Psoas muscle (tissue), 8 donors: ENCODE measurements around the gene GAS6. TPM values are rescaled to one million over a fixed set of nuclear protein-coding genes. Genes with fewer than 3 reads are reported as not detected.
A peak's percentile ranks its signal among the peaks of the same experiment; 100 is the strongest.

Experiments used
- ATAC-seq, 4 donors: fragments of 200-7000 bp; cut with Tn5 transposase; one replicate each; pipeline ENCODE4 v1.9.1; 2020; ENCODE audit warnings: moderate library complexity in 3 of 4, mild to moderate bottlenecking in 2 of 4
- DNase-seq, 2 donors: peaks; one replicate each; pipeline ENCODE4 v3.0.0-alpha.2; 2020
- H3K27ac ChIP-seq: fragments of 200-600 bp; one replicate; pipeline ENCODE4 v1.8.0; 2022
- H3K27me3 ChIP-seq, 3 donors: fragments of 200-600 bp in 1 of 3; one replicate each; pipeline versions ENCODE4 v1.6.1 to v1.8.0; 2013 to 2022; ENCODE audit warnings: low read length in 2 of 3, mild to moderate bottlenecking in 2 of 3, moderate library complexity in 1 of 3; ENCODE audit not compliant: insufficient read depth in 3 of 3
- H3K36me3 ChIP-seq, 2 donors: fragments of 200-600 bp in 1 of 2; one replicate each; pipeline versions ENCODE4 v1.6.1 to v1.8.0; 2013 to 2022; ENCODE audit warnings: low read depth in 1 of 2, mild to moderate bottlenecking in 1 of 2, moderate library complexity in 1 of 2; ENCODE audit not compliant: insufficient read depth in 1 of 2
- H3K4me1 ChIP-seq: fragments of 200-600 bp; one replicate; pipeline ENCODE4 v1.8.0; 2022
- H3K4me3 ChIP-seq: fragments of 200-600 bp; one replicate; pipeline ENCODE4 v1.8.0; 2022; ENCODE audit warnings: mild to moderate bottlenecking
- H3K9me3 ChIP-seq: fragments of 200-600 bp; one replicate; pipeline ENCODE4 v1.8.0; 2022
- CTCF ChIP-seq: fragments of 200-600 bp; IDR thresholded peaks from one replicate; pipeline ENCODE4 v1.8.0; 2022; ENCODE audit warnings: antibody characterized with exemption
- WGBS, 3 donors: extraction: QIAGEN DNeasy Blood & Tissue Kit; methylation state at CpG; one replicate each; pipeline versions ENCODE4 v1.1.6 to v1.1.7; 2013; 5-methylcytosine and 5-hydroxymethylcytosine counted together
- intact Hi-C, 2 donors: fragments of 100-400 bp; cut with DNase I; formaldehyde crosslinking; loops; one replicate each; pipeline versions ENCODE4 v1.11.0 to v1.14.2; 2022
- polyA plus RNA-seq, 3 donors: library from polyadenylated mRNA; stranded (reverse); fragments of 200-250 nt; gene quantifications; one replicate each; pipeline ENCODE4 v1.2.3, GENCODE V29; 2013
- total RNA-seq, 4 donors: library from RNA; stranded (reverse); fragmentation: NEBNext Ultra II Directional in 2 of 4; extraction: Animal tissue kit (Norgen Biotek cat#: 25700) in 2 of 4; gene quantifications; one replicate each; pipeline versions ENCODE4 v1.2.1 to v1.2.4, GENCODE V29; 2021 to 2023
- donor health status: healthy with polysubstance abuse.
- donor health status: DM: no; HTN: no; CAD: no; lungs with moderate emphysema.
- donor health status: Bipolar disorder and iron deficiency.
- donor health status: healthy.
- donor health status: DM: yes; HTN: yes; CAD: no.
- donor health status: DM: no; HTN: no; CAD: no.
- donor health status: DM: no; HTN: no; CAD: no.
- donor health status: DM: yes; HTN: yes; CAD: no.

GAS6 gene
- total and polyA plus RNA-seq, 7 donors: 51.6 to 103 (median 65.8) TPM

- peak overlapping the region; percentile 90 for H3K27ac ChIP-seq
- DNase-seq: peak in 1 of 2 donors; percentile 68
- peak overlapping the region; percentile 45 for H3K4me3 ChIP-seq
- no peaks in the 10 kb centered on the region for H3K9me3 ChIP-seq
- H3K4me1 ChIP-seq: peaks cover 45% of the 10 kb centered on the region
- no peak for ATAC-seq
- no peak for TF ChIP-seq CTCF
- intact Hi-C loops: loop anchor here (2.0 to 5.0 kb wide), 3 partner anchors 42 to 407 kb away; partner anchors contain the start of gene GAS6 (in 1 of the 2)
- no peaks in the 10 kb centered on the region for H3K27me3 ChIP-seq
- WGBS, 3 donors: 78 to 82% (median 80%) methylated on average over 52 of the region's 52 CpGs
- H3K36me3 ChIP-seq: peaks cover 0 to 26% of the 10 kb centered on the region in 2 donors
These were observed 43.9 kb downstream of the GAS6 start for GRCh38 chr13:113819731-113820715.

- Histone ChIP-seq H3K27ac (peak overlapping the region; percentile 90), H3K4me3 (no peak overlapping the region), H3K36me3 (peaks cover 0 to 23% of the 10 kb centered on the region in 2 donors), H3K4me1 (peaks cover 45% of the 10 kb centered on the region), H3K27me3 (no peaks in the 10 kb centered on the region), H3K9me3 (no peaks in the 10 kb centered on the region)
- ATAC-seq (no peak), DNase-seq (peak in 1 of 2 donors; percentile 53)
- intact Hi-C loops: loop anchor here in 1 of 2 donors (5.0 kb wide), 1 partner anchor 408 kb away; no protein-coding TSS in a partner anchor
- no peak for TF ChIP-seq CTCF
- WGBS, 3 donors: 80 to 88% (median 86%) methylated on average over 13 of the region's 13 CpGs
These were observed 44.5 kb downstream of the GAS6 start for GRCh38 chr13:113819341-113819730.

GRCh38 chr13:113818700-113819295 is 45.1 kb downstream of the GAS6 start:
- ATAC-seq: no peak

More at GRCh38 chr13:113818700-113819295, 45.1 kb downstream of the GAS6 start:
- peak overlapping the region; percentile 58 for H3K27ac ChIP-seq
- no peaks in the 10 kb centered on the region for H3K9me3 ChIP-seq
- H3K4me3 ChIP-seq: no peak overlapping the region
- H3K27me3 ChIP-seq: peaks cover 0 to 2% (median 0%) of the 10 kb centered on the region in 3 donors
- no peak for TF ChIP-seq CTCF
- 83 to 89% (median 87%) methylated on average over 25 to 26 of the region's 26 CpGs for WGBS, 3 donors
- peaks cover 0 to 21% of the 10 kb centered on the region in 2 donors for H3K36me3 ChIP-seq
- peak in 1 of 2 donors; percentile 56 for DNase-seq
- H3K4me1 ChIP-seq: peaks cover 45% of the 10 kb centered on the region
- intact Hi-C loops: loop anchor here in 1 of 2 donors (5.0 kb wide), 1 partner anchor 409 kb away; no protein-coding TSS in a partner anchor
